Hypothalamus (tissue), 51 donors: Measurements from ENCODE around the gene LRRN4CL.

Source experiments
- DNase-seq, 51 donors: peaks; one replicate each; lab custom pipeline; 2025; lab: John Stamatoyannopoulos, UW

LRRN4CL gene

GRCh38 chr11:62648967-62649364, 40.4 kb downstream of the LRRN4CL start:
- no peak for DNase-seq

GRCh38 chr11:62648185-62648966, 41.0 kb downstream of the LRRN4CL start:
- no peak for DNase-seq

GRCh38 chr11:62647609-62648005, 41.7 kb downstream of the LRRN4CL start:
- no peak for DNase-seq

GRCh38 chr11:62646825-62647608, 42.3 kb downstream of the LRRN4CL start:
- DNase-seq, result no peak

GRCh38 chr11:62645946-62646824, 43.1 kb downstream of the LRRN4CL start, which contains the start of gene GANAB:
TSS of gene GANAB (minus strand) at chr11:62646613. CDS start at chr11:62646599, 14 bp downstream.
- DNase-seq, result peak; percentile 76 to 99 (median 97)

GRCh38 chr11:62645671-62645945, 43.7 kb downstream of the LRRN4CL start:
- no peak for DNase-seq

- DNase-seq, result no peak
These were observed 45.1 kb downstream of the LRRN4CL start for GRCh38 chr11:62644220-62644619.
